HG03457 (cell line): ENCODE measurements around the gene SLC26A11.
"Not testable (repeated sequence)": the region's sequence is repeated elsewhere in the genome, so short reads cannot be mapped to it uniquely, and the experiment has no call there.

Experiments
- ATAC-seq: cut with Tn5 transposase; IDR thresholded peaks from one replicate; pipeline ENCODE4 v1.9.1; 2021; ENCODE audit warnings: moderate number of reproducible peaks; ENCODE audit not compliant: unreplicated experiment

SLC26A11 gene

GRCh38 chr17:80299350-80300100 lies 79.3 kb downstream of the SLC26A11 start:
- not testable (repeated sequence) for ATAC-seq

GRCh38 chr17:80300756-80301155 lies 80.5 kb downstream of the SLC26A11 start:
- ATAC-seq = not testable (repeated sequence)
